ENCODE data around the gene SLC38A10. TPM values are rescaled to one million over a fixed set of nuclear protein-coding genes. Genes with fewer than 3 reads are reported as not detected.

The SLC38A10 gene
- total and polyA plus RNA-seq, 12 donors = 27.8 to 56.2 (median 38.4) TPM

GRCh38 chr17:81290230-81290629 is 4.9 kb downstream of the SLC38A10 start:
- intact Hi-C loops (cut with DNase I) = loop anchor here in 9 of 10 donors (5.0 to 10.0 kb wide), 6 partner anchors 33 to 195 kb away; no protein-coding TSS in a partner anchor
- peaks cover 0 to 40% (median 11%) of the 10 kb centered on the region in 9 donors for H3K36me3 ChIP-seq
- ATAC-seq = no peak
- H3K9me3 ChIP-seq = no peaks in the 10 kb centered on the region
- 96 to 97% methylated on average over 5 of the region's 5 CpGs for WGBS, 2 donors
- H3K27me3 ChIP-seq = no peaks in the 10 kb centered on the region
- no peak overlapping the region for H3K4me3 ChIP-seq
- no peak overlapping the region for H3K27ac ChIP-seq
- H3K4me1 ChIP-seq = peaks cover 14 to 71% (median 64%) of the 10 kb centered on the region in 9 donors
- no peak for TF ChIP-seq CTCF (IDR thresholded peaks at IDR 0.05)
- DNase-seq = no peak

DNA sequence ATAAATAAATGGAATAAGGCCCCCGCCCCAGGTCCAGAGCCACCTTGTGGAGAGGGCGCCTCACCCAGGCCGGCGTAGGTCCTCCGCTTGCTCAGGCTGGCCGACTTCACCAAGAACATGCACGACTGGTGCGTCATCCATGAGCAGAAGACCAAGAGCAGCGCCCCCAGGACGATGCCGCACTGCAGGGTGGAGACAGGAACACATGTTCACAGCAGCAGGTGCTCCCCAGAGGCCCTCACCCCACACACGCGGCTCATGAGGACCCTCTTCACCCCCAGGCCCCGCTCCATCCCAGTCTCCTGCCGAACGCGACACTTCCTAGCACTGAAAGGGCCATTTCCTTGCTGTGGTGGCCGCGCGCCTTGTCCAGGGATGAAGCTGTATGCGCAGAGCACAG is 5.5 kb downstream of the SLC38A10 start:
- Histone ChIP-seq H3K27ac (no peak overlapping the region), H3K36me3 (peaks cover 0 to 40% (median 11%) of the 10 kb centered on the region in 9 donors), H3K27me3 (no peaks in the 10 kb centered on the region), H3K9me3 (no peaks in the 10 kb centered on the region), H3K4me1 (peaks cover 20 to 77% (median 70%) of the 10 kb centered on the region in 9 donors), H3K4me3 (no peak overlapping the region)
- TF ChIP-seq CTCF (IDR thresholded peaks at IDR 0.05) = no peak
- intact Hi-C loops (cut with DNase I) = loop anchor here (5.0 to 10.0 kb wide), 6 partner anchors 32 to 195 kb away; no protein-coding TSS in a partner anchor
- no peak for ATAC-seq
- WGBS, 2 donors = 95 to 97% methylated on average over 21 of the region's 21 CpGs
- no peak for DNase-seq

DNA sequence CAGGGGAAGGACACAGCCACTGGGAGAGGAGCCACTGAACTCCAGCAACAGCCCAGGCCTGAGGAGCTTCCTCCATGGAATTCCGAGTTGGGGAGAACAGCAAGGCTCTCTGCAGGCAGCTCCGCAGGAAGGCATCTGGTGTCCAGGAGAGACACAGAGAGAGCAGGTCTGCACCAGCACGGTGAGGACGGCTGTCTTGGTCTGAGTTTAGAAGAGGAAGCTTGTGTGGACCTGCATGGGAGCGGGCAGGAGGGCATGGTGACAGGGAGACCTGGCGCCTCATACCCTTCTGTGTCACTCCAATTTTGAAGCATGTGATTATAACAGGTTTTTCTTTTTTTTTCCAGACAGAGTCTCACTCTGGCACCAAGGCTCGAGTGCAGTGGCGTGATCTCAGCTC is 6.4 kb downstream of the SLC38A10 start:
- H3K36me3 ChIP-seq = peaks cover 0 to 46% (median 11%) of the 10 kb centered on the region in 9 donors
- no peak overlapping the region for H3K4me3 ChIP-seq
- TF ChIP-seq CTCF (IDR thresholded peaks at IDR 0.05) = no peak
- no peak for ATAC-seq
- DNase-seq = no peak
- peak overlapping the region in 2 of 10 donors; percentile 44 to 53 for H3K27ac ChIP-seq
- intact Hi-C loops (cut with DNase I) = loop anchor here in 1 of 10 donors (5.0 kb wide), 1 partner anchor 104 kb away; no protein-coding TSS in a partner anchor
- no peaks in the 10 kb centered on the region for H3K9me3 ChIP-seq
- WGBS, 2 donors = 91 to 92% methylated on average over 8 of the region's 8 CpGs
- H3K27me3 ChIP-seq = no peaks in the 10 kb centered on the region
- peaks cover 22 to 75% (median 64%) of the 10 kb centered on the region in 9 donors for H3K4me1 ChIP-seq

DNA sequence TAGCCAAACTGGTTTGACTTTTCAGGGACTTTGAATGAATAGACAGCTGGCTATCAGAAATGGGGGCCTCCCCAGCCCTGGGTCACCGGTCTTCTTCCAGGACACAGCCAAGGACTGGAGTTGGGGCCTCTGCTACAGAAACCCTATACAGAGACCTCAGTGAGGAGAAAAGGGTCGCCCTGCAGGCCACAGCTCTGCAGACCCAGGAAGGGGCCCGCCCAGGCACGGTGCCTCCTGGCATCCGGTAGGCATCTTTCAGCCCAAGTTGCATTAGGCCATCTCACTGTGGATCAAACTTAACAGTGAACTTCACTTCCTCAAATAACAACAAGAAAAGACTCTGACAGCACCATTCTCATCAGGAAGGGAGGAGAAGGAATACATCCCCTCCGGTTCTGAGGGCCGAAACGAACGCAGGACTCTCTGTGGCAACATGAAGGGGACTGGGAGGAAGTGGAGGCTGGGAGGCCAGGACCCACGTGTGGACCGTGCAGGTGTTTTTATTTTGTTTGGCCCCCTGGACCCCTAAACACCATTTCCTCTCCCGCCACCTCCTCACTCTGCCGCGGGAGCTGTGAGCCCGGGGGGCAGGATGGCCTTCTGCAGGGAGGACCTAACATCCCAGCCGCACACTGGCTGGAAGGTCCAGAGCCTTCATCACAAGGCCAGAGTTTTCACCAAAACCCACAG is 7.2 kb downstream of the SLC38A10 start:
- ATAC-seq (no peak), DNase-seq (no peak)
- Histone ChIP-seq H3K27ac (peak overlapping the region in 6 of 10 donors; percentile 7 to 53 (median 28)), H3K27me3 (no peaks in the 10 kb centered on the region), H3K9me3 (no peaks in the 10 kb centered on the region), H3K4me3 (no peak overlapping the region), H3K4me1 (peaks cover 20 to 66% (median 56%) of the 10 kb centered on the region in 9 donors), H3K36me3 (peaks cover 0 to 54% (median 11%) of the 10 kb centered on the region in 9 donors)
- TF ChIP-seq CTCF (IDR thresholded peaks at IDR 0.05) = no peak
- WGBS, 2 donors = 77 to 79% methylated on average over 16 of the region's 16 CpGs
- intact Hi-C loops (cut with DNase I) = loop anchor here in 1 of 10 donors (5.0 kb wide), 1 partner anchor 104 kb away; no protein-coding TSS in a partner anchor

Data from heart right ventricle (tissue), 16 donors.